Brain microvascular endothelial cell (primary cell): ENCODE data around the gene RNF213.
"Not testable (repeated sequence)": the region's sequence is repeated elsewhere in the genome, so short reads cannot be mapped to it uniquely, and the experiment has no call there.

Experiments used
- DNase-seq: peaks from one replicate; pipeline ENCODE4 v3.0.0-alpha.2; 2020
- H3K27ac ChIP-seq: fragments of 250-450 bp; sonication (Bioruptor Pico); 2 replicates; pipeline ENCODE4 v1.5.1; 2020; ENCODE audit warnings: mild to moderate bottlenecking, moderate library complexity
- H3K27me3 ChIP-seq: fragments of 250-450 bp; sonication (Bioruptor Pico); replicated peaks from 2 replicates; pipeline ENCODE4 v1.5.1; 2020; ENCODE audit warnings: mild to moderate bottlenecking
- H3K36me3 ChIP-seq: fragments of 250-450 bp; sonication (Bioruptor Pico); replicated peaks from 2 replicates; pipeline ENCODE4 v1.5.1; 2020; ENCODE audit warnings: mild to moderate bottlenecking
- H3K4me3 ChIP-seq: 2 replicates; pipeline ENCODE4 v1.5.1; 2011; ENCODE audit warnings: low read depth, mild to moderate bottlenecking, control low read depth, low read length, moderate library complexity
- in situ Hi-C: cut with HindIII; loops from 2 replicates; pipeline ENCODE4 v1.10.0; 2017; ENCODE audit warnings: low sequenced_read_pairs, low pct_ligation_motif_present
- TF ChIP-seq, protein P1 (sequence below): IDR thresholded peaks from 2 replicates; pipeline ENCODE4 v1.5.1; 2011; ENCODE audit warnings: low read depth, mild to moderate bottlenecking, moderate library complexity, low read length, control low read depth, inconsistent platforms; ENCODE audit errors: missing control alignments

RNF213 gene

DNA sequence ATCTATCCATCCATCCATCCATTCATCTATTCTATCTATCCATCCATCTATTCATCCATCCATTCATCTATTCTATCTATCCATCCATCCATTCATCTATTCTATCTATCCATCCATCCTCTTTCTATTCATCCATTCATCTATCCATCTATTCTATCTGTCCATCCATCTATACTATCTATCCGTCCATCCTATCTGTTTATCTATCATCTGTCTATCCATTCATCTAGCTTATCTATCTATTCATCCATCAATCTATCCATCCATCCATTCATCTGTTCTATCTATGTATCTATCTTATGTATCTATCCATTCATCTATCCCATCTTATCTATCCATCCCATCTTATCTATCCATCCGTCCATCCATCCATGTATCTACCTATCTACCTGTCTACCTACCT, 8.8 kb downstream of the RNF213 start:
- no peak for DNase-seq
- Histone ChIP-seq H3K4me3 (no peak overlapping the region), H3K27me3 (no peaks in the 10 kb centered on the region), H3K27ac (no peak overlapping the region), H3K36me3 (peaks cover 10% of the 10 kb centered on the region)
- in situ Hi-C loops: no loop called here
- TF ChIP-seq, protein P1, sequence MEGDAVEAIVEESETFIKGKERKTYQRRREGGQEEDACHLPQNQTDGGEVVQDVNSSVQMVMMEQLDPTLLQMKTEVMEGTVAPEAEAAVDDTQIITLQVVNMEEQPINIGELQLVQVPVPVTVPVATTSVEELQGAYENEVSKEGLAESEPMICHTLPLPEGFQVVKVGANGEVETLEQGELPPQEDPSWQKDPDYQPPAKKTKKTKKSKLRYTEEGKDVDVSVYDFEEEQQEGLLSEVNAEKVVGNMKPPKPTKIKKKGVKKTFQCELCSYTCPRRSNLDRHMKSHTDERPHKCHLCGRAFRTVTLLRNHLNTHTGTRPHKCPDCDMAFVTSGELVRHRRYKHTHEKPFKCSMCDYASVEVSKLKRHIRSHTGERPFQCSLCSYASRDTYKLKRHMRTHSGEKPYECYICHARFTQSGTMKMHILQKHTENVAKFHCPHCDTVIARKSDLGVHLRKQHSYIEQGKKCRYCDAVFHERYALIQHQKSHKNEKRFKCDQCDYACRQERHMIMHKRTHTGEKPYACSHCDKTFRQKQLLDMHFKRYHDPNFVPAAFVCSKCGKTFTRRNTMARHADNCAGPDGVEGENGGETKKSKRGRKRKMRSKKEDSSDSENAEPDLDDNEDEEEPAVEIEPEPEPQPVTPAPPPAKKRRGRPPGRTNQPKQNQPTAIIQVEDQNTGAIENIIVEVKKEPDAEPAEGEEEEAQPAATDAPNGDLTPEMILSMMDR: no peak

DNA sequence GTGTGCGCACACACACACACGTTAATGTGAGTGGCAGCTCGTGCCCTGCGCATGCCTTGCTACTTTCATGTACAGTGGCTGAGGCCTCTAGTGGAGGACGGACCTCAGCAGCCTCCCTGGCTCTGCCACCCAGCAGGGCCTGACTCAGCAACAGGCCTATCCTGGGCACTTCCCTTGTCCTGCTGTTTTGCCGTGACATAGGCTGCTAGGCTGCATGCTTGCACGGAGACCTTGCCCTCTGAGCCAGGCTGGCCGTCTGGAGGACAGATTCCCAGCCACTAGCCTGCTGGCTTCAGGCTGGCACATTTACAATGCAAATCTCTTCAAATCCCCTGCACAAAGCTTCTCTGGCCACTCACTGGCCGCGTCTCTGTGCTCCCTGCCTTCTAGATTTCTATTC, 9.5 kb downstream of the RNF213 start:
- TF ChIP-seq, protein P1: no peak
- no peak overlapping the region for H3K4me3 ChIP-seq
- peaks cover 10% of the 10 kb centered on the region for H3K36me3 ChIP-seq
- in situ Hi-C loops: no loop called here
- H3K27me3 ChIP-seq: no peaks in the 10 kb centered on the region
- H3K27ac ChIP-seq: no peak overlapping the region
- DNase-seq: no peak

DNA sequence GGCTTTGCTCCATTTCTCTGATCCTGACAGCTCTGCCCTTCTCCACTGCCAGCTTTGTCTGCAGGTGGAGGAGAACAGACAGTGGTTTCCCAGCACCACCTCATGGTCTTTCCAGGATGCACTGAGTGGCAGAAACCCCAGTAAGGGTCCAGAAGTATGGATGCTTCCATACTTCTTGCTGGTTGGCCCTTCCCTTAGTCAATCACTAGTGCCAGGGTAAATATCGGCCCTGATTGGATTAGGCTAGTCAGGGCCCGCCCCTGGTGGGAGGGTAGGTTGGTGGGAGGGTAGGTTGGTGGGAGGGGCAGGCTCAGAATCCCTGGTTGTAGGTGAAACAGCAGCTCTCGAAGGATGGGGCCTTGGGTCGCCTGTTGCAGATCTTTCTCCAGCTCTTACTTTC, 10.2 kb downstream of the RNF213 start:
- TF ChIP-seq, protein P1: no peak
- Histone ChIP-seq H3K27ac (no peak overlapping the region), H3K36me3 (peaks cover 10% of the 10 kb centered on the region), H3K27me3 (no peaks in the 10 kb centered on the region), H3K4me3 (no peak overlapping the region)
- peak; percentile 24 for DNase-seq
- in situ Hi-C loops: no loop called here

DNA sequence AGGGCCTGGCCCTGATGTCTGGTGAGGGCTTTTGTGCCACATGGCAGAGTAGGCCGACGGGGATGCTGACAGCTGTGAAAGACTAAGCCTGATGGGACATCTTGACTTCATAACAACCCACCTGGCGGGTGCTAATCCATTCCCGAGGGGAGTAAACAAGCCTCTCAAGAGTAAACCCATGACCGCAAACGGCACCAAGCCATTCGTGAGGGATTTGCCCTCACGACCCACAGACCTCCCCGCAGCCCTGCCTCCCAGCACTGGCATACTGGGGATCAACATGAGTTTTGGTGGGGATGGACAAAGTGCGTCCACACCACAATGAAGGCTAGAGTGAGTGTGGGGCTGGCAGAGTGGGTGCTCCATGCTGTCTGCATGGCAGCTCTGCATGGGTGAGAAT, 11.7 kb downstream of the RNF213 start:
- in situ Hi-C loops: no loop called here
- Histone ChIP-seq H3K27ac (no peak overlapping the region), H3K27me3 (no peaks in the 10 kb centered on the region), H3K36me3 (peaks cover 7% of the 10 kb centered on the region), H3K4me3 (no peak overlapping the region)
- no peak for DNase-seq
- TF ChIP-seq, protein P1: no peak

DNA sequence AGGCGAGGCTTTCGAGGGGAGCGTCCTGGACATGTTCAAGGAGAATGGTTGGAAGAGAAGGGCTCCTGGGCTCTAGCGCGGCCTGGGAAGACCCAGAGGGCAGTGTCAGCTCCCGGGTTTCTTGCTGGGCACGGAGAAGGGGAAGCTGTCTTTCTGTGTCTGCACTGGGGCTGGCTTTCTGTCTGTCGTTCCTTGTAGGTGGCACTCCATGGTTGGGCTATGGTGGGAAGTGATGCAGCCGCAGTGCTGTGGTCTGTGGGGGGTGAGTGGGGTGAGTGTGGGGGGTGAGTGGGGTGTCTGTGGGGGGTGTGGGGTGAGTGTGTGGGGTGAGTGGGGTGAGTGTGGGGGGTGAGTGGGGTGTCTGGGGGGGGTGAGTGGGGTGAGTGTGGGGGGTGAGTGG, 13.7 kb downstream of the RNF213 start:
- no peak overlapping the region for H3K27ac ChIP-seq
- no peaks in the 10 kb centered on the region for H3K27me3 ChIP-seq
- H3K4me3 ChIP-seq: no peak overlapping the region
- in situ Hi-C loops: no loop called here
- TF ChIP-seq, protein P1: no peak
- no peak for DNase-seq
- peaks cover 3% of the 10 kb centered on the region for H3K36me3 ChIP-seq

DNA sequence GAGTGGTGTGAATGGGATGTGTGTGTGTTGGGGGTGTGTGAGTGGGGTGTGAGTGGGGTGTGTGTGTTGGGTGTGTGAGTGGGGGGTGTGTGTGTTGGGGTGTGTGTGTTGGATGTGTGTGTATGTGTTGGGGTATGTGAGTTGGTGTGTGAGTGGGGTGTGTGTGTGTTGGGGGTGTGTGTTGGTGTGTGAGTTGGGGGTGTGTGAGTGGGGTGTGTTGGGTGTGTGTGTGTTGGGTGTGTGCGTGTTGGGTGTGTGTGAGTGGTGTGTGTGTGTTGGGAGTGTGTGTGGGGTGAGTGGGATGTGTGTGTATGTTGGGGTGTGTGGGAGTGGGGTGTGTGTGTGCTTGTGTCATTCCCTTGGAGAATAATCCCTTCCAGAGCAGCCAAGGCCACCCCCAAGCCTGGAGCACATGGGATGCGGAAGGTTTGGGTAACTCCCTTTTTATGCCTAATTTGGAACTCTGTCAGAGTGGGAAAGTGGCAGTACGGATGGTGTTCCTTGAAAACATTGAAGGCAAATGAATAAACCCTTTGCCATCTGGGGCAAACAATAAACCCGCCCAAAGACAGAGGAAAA, 14.3 kb downstream of the RNF213 start:
- DNase-seq: no peak
- Histone ChIP-seq H3K27me3 (no peaks in the 10 kb centered on the region), H3K27ac (no peak overlapping the region), H3K36me3 (no peaks in the 10 kb centered on the region), H3K4me3 (no peak overlapping the region)
- TF ChIP-seq, protein P1: no peak
- in situ Hi-C loops: no loop called here

DNA sequence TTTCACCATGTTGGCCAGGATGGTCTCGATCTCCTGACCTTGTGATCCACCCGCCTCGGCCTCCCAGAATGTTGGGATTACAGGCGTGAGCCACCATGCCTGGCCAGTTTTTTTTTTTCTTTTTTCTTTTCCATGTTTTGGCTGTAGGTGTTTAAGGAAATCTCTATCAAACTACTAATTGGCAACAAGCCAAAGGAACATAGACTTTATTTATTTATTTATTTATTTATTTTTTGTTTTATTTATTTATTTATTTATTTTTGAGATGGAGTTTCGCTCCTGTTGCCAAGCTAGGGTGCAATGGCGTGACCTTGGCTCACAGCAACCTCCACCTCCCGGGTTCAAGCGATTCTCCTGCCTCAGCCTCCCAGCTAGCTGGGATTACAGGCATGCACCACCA, 15.2 kb downstream of the RNF213 start:
- H3K27me3 ChIP-seq, DNase-seq, H3K27ac ChIP-seq, H3K36me3 ChIP-seq, in situ Hi-C loops, H3K4me3 ChIP-seq: not testable (repeated sequence)
